Inflammatory macrophage treated with lipopolysaccharide for 1 hour (primary cell): Measurements from ENCODE around the gene GRAMD2A.

Source experiments
- DNase-seq, 2 donors: peaks; one replicate each; pipeline ENCODE4 v3.0.0-alpha.2; 2020 to 2022

Gene GRAMD2A

DNA sequence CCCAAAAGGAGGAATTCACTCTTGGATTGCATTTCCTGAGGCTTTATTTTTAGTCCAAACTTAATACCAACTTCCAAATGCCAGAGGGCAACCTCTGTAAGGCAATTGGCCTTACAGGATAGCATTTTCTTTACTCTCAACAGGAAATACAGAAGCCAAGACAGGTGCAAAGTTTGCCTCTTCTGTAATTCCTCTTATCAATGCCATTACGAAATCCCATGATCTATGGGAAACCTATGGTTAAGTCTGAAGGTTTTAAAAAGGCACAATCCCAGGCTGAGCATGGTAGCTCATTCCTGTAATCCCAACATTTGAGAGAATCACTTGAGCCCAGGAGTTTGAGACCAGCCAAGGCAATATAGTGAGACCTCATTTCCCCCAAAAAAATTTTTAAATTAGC lies 18.5 kb upstream of the GRAMD2A start:
- DNase-seq: no peak

DNA sequence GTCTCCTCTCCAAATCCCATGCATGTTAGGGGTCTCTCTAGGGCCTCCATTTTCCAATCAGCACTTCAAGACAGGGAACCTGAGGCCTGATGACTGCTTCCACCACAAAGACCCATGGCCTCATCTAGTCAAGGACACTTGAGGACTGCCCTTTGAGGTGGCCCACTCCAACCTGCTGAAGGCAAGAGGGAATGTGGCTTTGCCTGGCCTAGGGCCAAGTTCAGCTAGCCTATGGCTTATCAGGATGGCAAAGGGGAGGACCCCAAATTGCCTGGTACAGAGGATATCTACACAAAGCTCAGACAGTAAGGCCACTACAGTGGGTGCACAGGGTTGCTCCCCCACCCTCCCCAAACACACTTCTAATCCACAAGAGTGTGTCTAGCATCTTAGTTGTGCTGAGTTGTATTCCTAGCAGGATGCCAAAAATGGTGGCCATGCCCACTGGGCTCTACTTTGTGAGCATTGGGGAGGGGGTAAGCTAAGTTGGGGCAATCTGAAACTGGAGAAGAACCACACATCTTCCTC lies 10.0 kb upstream of the GRAMD2A start:
- DNase-seq: no peak

DNA sequence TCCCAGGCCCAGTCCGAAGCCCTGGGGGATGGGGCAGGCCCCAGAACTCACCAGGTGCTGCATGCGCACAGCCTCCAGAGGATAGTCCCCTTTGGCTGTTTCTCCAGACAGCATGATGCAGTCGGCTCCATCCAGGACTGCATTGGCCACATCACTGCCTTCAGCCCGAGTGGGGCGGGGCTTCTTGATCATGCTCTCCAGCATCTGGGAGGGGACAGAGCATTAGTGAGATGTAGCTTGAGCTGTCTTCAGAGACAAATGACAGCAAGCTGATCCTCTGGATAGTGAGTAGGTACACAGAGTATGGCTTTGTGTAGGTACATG lies 9.1 kb upstream of the GRAMD2A start:
- DNase-seq: no peak

DNA sequence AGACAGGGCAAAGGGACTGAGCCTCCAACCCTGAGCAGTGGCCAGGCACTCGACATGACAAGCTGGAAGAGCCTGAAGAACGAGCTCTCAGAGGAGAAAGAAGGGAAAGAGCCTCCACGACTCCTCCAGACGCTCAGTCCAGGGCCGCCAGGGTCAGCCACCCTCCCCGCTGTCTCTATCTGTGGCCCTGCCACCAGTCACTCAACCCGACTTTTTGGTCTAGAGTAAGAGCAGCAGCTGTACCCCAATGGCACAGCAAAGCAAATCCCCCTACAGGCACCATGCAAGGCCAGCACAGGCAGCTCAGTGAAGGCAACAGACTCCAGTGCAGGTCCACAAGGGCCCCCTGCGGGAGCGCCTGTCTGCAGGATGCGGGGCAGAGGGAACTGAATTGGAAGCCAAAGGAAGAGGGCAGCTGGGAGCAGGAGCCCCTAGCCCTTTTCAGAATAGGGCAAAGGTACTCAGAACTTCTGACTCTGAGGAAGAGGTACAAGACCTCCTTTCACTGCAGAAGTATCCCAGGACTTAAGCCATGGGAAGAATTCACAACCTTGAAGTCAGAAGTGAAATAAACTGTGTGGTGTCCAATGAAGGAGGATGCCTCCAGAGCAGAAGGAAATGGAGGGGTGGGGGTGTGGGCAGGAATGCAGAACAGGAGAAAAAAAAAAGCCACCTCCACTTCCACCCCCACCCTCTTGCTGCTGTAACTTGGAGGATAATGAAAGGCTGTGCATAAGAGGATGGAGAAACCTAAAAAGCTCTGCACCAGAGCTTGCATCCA lies 8.5 kb upstream of the GRAMD2A start:
- DNase-seq: no peak

GRCh38 chr15:72205273-72205672 lies 7.7 kb upstream of the GRAMD2A start:
- no peak for DNase-seq

DNA sequence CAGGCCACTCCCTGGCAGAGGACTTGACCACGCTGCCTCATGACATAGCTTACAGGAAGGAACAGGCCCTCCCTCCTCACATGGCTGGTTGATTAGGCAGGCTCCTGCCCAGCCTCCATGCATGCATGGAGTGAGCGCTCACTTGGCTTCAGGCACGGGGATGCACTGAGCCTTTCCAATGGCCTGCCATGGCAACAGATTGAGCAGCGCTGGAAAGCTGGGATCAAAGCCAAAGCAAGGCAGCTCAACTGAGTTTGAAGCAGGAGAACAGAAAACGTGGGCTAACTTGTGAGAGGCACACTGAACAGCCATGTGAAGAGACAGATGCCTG lies 5.9 kb upstream of the GRAMD2A start:
- no peak for DNase-seq

GRCh38 chr15:72202801-72203506 lies 5.4 kb upstream of the GRAMD2A start:
- no peak for DNase-seq

DNA sequence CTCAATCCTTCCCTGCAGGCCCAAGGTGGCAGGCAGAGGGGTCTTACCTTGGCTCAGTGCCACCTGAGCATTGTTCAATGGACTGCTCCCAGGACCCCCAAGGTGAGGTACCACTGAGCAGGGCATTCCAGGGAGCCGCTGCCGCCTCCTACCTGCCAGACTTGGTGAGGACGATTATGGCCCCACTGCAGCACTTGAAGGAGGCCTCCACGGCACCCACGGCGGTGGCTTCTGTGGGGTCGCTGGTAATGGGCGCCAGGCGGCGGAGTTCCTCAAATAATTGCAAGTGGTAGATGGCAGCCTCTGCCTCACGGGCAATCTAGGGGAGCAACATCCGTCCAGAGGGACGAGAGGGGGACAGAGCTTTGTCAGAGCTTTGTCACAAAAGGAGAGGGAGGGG lies 4.7 kb upstream of the GRAMD2A start:
- no peak for DNase-seq

- DNase-seq: no peak
These were observed 3.9 kb upstream of the GRAMD2A start for GRCh38 chr15:72201391-72201921.

DNA sequence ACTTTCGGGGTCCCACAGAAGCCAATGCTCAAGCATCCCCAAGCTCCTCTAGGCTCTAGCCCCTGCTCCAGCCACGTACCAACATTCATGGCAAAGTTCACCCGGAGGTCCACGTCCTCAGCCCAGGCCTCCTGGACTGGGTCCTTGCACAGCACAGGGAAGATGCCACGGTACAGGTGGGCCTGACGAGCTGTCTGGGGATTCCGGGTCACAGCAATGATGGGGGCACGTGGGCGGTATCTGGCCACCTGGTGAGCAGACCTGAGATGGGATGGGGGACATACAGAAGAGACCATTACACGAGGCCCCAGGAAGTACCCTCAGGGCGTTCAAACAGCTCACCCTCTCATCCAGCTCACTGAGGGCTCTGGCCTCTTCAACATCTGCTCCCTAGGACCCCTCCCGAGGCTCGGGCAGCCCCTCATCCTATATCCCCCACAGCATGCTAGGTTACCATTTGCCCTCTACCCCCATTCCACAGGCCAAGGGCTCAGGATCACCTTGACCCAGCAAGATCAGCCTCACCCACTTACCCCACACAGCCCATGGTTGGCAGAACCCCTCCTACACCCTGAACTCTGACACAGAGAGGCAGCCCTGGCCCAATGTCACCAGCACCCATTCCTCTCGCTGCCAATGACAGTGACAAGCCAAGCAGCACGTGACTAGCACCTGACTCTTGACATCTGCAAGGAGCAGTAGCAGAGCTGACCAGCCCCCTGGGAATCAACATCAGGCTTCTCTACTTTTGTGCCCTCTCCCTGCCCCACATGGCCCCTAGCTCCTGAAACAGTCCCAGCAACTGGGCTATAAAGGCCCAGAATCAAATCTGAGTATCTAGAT lies 3.0 kb upstream of the GRAMD2A start:
- DNase-seq: peak in 1 of 2 donors; percentile 41

- peak; percentile 47 to 71 for DNase-seq
These were observed 2.2 kb upstream of the GRAMD2A start for GRCh38 chr15:72199721-72200212.

GRCh38 chr15:72199205-72199515 lies 1.6 kb upstream of the GRAMD2A start:
- no peak for DNase-seq

- no peak for DNase-seq
These were observed 993 bp upstream of the GRAMD2A start for GRCh38 chr15:72198356-72199204.

- no peak for DNase-seq
These were observed 537 bp downstream of the GRAMD2A start for GRCh38 chr15:72197041-72197459.

DNA sequence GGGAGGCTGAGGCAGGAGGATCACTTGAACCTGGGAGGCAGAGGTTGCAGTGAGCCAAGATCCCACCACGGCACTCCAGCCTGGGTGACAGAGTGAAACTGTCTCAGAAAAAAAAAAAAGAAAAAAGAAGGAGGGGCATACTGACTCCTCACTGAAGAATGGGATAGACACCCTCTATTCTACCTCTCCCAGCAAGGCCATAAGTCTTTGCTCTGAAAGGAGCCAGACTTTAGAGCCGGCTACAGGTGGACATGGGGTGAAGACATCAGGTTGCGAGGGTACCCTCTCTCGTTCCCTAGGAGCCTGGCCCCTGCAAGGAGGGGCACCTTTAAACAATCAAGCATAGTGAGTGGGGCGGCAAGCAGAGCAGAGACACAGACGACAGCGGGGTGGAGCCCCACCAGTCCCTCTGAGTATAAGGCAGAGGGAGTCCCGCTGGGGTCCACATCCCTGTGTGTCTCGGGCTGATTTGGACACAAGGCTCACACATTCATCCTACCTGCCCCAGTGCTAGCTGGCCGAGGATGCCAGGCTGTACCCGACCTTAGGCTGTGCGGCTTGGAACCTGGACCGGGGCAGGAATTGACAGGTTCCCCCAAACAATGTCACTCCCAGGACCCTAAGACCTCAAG lies 1.1 kb downstream of the GRAMD2A start:
- no peak for DNase-seq

DNA sequence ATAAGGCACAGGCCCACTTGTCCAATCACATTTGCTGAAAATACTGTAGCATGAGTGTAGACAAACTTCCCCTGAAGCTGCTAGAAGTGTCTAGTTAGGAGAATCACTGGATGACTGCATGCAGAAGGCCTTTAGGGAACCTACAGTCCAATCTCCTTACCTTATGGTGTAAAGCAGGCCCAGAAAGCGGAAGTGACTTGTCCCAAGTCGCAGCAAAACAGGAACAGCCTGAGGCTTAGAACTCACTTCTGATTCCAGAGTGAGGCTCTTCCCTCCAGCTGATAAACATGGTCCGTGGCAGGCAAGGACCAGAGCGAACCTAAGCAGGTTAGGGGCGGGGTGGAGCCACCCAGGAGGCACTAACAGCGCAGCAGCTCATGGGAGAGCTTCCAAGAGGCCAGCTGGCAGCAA lies 2.5 kb downstream of the GRAMD2A start:
- DNase-seq: peak; percentile 82 to 91

DNA sequence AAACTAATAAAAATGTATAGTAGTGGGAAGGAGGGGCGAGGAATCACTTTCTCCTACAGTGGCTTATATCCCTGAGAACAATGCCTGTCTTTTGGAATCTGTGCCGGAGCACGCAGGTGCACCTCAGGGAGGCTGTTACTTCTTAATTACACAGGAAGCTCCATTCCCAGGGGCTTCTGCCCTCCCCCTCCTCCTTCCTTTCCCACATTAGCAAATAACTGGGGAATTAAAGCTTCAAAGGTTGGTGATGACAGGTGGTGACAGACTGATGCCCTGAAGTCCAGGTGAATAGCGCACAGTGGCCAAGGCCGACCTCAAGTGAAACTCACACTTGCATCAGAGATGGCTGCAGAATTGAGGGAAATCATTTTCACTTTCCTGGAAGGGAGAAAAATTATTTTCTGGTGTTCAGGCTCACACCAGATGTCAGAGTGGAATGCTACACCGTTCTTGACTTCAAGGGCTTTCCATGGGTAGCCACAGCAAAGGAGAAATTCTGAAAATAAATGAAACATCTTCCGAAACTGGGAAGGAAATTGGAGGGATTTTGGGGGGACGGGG lies 3.7 kb downstream of the GRAMD2A start:
- DNase-seq: no peak

GRCh38 chr15:72192416-72192815 lies 5.2 kb downstream of the GRAMD2A start:
- no peak for DNase-seq

- DNase-seq: no peak
These were observed 8.2 kb downstream of the GRAMD2A start for GRCh38 chr15:72189250-72189902.

DNA sequence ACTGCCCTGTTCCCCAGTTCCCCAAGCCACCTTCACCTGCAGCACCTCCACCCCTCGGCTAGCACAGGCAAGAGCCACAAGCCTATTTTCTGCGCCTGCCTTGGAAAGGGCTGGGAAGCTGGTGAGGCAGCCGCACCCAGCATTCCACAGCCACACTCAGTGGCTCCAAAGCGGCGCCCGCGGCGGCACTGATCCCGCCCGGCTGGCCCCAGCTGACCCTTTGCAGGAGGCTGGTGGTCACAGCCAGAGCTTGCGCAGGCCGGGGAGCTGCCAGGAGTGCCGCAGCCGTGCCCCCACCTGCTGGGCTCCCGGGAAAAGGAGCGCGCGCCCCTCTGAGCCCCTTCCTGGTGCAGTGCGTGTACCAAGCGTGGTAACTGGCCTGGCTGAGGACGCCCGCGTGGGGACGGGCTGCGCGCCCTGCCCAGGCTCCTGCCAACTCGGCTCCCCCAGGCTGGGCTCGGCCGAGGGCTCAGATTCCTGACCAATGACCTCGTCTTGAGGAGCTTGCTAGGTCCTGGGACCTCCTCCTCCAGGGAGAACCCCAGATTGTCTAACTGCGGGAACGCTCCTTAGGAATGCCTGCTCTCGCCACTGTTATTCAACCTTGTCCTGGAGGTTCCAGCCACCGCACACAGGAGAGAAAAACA lies 13.3 kb downstream of the GRAMD2A start:
- DNase-seq: no peak
